ENCODE measurements around the gene SMG7.

GRCh38 chr1:183565261-183565660, 93.0 kb downstream of the SMG7 start:
- TF ChIP-seq NFRKB (IDR thresholded peaks at IDR 0.05) = no peak
- TF ChIP-seq PKNOX1 (IDR thresholded peaks at IDR 0.05) = no peak
- TF ChIP-seq FOXA1 (IDR thresholded peaks at IDR 0.05) = no peak
- TF ChIP-seq HDGF (IDR thresholded peaks at IDR 0.05; ENCODE audit: borderline replicate concordance) = no peak
- no peak for TF ChIP-seq L3MBTL2 (conservative IDR thresholded peaks at IDR 0.05)
- TF ChIP-seq ARNT (IDR thresholded peaks at IDR 0.05) = no peak

All from HEK293T (cell line).